Activated CD8-positive, alpha-beta memory T cell treated with anti-CD3 and anti-CD28 coated beads for 1 hour (primary cell): ENCODE results near the gene HGFAC.
"Not testable (repeated sequence)": the region's sequence is repeated elsewhere in the genome, so short reads cannot be mapped to it uniquely, and the experiment has no call there.

ENCODE experiments used
- DNase-seq, 2 donors: peaks; one replicate each; pipeline ENCODE4 v3.0.0-alpha.2; 2020; ENCODE audit warnings: low read depth in 1 of 2; ENCODE audit errors: extremely low read depth in 1 of 2

The HGFAC gene

DNA sequence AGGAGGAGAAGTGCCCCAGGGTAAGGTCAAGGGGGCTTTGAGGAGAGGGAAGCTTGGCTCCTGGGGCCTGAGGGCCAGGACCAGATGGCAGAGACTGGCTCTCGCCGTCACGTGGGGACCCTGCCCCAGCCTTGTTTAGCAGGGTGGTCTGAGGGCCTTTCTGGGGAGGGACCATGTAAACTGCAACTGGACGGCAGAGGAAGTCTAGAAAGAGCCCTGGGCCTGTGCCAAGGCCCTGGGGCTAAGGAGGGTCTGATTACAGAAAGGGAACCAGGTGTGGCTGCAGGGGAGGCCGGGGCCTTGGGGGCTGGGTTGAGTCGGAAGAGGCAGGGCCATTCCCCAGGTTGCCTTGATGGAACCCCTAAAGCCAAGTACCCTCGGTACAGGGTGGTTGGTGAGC is 1.8 kb upstream of the HGFAC start:
- DNase-seq = no peak

DNA sequence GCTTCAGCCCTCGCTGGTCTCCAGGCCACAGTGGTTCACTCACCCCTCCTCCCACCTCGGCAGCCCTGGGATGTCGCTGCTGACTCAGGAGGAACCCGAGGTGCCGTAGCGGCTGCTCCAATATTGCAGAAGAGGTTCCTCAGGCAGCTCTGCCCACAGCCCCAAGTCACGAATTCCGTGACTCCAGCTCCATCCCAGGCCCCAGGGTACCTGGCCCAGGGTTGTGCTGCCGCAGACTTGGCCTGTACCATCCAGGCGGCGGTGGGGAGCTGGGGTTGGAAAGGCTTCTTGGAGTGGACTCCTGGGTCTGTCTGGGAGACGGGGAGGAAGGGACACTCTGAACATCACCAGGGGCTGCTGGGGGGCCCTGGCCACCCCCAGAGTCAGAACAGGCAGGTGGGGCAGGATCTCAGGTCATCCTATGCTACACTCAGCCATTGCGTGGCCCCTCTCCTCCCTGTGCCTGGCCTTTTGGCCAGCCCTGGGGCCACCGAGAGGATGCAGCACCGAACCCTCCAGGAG is 728 bp upstream of the HGFAC start:
- no peak for DNase-seq

DNA sequence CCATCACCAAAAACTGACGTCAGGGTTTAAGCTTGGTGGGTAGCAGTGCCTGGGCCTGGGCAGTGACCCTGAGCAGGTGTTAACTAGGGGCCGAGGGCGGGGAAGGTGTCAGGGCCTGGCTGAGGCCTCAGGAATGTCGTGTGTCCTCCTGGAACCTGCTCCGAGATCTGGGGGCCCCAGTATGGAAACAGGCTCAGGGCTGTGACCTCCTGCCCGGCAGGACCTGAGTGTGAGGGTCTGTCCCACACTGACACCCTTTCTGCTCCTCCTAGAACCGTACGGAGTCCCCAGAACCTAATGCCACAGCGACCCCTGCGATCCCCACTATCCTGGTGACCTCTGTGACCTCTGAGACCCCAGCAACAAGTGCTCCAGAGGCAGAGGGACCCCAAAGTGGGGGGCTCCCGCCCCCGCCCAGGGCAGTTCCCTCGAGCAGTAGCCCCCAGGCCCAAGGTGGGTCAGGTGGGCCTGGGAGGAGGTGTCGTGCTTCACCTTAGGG is 741 bp downstream of the HGFAC start:
- DNase-seq = no peak

DNA sequence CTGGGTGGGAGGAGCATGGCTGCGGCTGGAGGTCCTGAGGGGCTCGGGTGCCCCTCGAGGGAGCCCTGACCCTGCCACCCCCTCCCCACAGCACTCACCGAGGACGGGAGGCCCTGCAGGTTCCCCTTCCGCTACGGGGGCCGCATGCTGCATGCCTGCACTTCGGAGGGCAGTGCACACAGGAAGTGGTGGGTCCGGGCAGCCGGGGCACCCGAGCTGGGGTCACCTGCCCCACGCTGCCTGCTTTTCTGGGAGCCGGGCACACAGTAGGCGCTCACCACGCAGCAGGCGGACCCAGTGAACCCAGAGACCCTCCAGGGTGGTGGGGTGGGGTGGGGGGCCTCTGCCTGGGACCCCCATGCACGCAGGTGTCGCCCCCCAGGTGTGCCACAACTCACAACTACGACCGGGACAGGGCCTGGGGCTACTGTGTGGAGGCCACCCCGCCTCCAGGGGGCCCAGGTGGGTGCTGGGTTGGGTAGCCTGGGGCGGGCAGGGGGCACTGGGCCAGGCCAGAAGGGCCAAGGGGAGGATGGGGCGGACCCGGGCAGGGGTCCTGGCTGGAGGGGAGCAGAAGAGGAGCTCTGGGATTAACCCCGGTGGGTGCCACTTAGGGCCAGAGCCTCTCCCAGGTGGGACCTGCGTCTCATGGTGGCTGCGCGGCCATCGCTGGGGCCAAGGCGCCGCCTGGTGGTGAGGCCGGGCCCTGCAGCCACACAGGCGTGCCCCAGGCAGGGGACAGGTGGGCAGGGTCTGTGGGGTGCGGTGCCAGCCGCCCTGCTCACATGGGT is 1.4 kb downstream of the HGFAC start:
- DNase-seq = peak; percentile 16 to 51

DNA sequence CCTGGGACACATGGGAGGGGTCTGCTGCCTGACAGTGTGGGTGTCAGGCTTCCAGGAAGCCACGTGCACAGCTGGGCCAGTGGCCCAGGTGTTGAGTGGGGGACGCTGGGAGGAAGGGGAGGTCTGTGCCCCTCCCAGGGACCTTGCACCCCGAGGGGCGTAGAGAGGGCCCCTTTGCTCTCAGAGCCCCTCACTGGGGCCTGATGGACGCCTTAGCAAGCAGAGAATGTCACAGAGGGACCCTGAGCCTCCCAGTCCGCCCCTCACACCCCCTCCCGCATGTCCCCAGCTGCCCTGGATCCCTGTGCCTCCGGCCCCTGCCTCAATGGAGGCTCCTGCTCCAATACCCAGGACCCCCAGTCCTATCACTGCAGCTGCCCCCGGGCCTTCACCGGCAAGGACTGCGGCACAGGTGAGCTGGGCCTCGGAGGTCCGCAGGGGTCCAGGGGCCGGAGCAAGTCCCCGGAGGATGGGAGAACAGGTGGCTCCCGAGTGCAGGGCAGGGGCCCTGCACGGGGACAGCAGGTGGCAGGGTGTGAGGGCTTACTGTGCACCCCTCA is 2.1 kb downstream of the HGFAC start:
- DNase-seq = no peak

DNA sequence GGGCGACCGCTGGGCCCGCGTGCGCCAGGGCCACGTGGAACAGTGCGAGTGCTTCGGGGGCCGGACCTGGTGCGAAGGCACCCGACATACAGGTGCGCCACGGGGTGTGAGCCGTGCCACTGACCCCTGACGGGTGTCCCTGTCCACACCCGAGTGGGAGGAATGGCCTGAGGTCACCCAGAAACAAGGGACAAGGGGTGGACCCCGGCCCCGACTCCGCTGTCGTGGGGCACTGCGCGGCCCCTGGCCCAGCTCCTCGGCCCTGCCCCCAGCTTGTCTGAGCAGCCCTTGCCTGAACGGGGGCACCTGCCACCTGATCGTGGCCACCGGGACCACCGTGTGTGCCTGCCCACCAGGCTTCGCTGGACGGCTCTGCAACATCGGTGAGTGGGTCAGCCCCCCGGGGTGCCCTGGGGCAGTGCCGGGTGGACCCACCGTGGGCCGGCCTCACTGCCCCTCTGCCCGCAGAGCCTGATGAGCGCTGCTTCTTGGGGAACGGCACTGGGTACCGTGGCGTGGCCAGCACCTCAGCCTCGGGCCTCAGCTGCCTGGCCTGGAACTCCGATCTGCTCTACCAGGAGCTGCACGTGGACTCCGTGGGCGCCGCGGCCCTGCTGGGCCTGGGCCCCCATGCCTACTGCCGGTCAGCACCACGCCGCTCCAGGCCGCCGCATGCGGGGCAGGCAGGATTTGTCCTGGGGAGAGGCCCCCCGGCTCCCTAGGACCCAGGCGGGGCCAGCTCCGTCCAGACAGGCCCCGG is 2.8 kb downstream of the HGFAC start:
- DNase-seq = no peak

DNA sequence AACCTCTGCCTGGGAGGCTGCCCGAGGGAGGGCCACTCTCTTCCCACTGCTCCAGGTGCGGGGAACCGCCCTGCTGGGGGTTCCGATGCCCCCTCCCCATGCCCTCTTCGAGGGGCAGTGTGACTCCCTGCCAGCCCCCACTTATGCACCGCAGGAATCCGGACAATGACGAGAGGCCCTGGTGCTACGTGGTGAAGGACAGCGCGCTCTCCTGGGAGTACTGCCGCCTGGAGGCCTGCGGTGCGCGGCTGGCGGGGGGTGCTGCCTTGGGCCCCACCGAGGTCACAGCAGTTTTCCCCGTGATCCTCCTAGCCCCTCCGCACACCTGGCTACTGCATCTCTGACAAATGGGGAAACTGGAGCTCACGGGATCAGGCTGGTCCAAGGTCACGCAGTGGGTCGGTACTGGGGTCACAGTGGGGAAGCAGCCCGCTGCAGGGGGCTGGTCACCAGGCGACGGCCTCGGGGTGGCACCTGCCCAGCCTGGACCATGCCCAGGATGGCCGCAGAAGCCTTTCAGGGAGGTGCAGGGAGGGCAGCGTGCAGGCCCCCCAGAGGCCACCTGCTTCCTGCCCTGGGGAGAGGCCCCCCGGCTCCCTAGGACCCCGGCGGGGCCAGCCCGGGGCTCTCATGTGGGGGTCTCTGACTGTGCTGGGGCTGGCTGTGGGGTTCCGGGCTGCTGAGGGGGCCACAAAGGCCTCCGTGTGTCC is 3.5 kb downstream of the HGFAC start:
- no peak for DNase-seq

DNA sequence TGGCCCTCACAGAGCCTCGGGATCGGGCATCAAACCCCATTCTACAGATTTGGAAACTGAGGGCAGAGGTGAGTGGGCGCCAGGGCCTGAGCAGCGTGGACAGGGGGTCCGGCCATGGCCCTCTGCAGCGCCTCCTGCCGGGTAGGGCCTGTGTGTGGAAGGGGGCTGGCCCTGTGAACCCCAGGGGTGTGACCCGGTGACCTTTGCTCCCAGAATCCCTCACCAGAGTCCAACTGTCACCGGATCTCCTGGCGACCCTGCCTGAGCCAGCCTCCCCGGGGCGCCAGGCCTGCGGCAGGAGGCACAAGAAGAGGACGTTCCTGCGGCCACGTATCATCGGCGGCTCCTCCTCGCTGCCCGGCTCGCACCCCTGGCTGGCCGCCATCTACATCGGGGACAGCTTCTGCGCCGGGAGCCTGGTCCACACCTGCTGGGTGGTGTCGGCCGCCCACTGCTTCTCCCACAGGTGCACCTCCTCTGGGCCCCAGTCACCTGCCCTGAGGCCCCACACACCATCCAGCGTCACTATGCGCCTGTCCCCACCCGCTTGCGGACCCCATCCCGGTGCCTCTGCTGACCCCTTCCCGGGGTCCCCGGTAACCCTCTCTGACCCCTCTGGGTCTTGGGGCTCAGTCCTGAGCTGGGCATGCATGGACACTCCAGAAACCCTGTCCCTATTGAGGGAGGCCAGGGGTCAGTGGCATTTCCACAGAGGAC is 4.2 kb downstream of the HGFAC start:
- DNase-seq = no peak

DNA sequence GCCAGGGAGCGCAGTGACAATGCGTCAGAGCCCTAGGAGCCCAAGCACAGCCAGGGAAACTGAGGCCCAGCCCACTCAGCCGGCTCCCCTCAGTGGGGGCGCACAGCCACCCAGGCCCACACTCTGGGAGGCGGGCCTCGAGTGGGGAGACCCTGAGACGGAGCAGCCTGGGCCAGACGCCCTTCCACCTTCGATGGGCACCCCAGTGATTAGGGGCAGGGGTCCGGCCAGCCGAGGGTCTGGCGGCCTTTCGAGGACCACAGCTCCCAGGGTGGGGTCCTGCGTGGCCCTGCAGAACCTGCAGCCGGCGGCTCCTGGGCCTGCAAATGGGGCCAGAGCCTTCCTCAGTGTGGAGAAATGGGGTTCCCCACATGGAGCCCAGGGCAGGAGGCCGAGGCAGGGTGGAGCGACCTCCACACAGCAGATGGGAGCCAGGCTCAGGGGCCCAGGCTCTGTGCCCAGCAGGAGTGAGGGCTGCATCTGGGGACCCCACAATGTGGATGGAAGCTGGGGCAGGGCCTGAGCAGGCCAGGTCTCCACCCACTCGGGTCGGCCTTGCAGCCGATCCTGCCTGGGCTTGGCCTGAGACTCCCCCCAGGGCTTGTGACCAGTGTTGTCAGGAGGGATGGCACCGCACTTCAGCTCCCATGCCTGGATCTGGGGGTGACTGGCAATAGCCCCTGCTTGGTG is 5.0 kb downstream of the HGFAC start:
- no peak for DNase-seq

DNA sequence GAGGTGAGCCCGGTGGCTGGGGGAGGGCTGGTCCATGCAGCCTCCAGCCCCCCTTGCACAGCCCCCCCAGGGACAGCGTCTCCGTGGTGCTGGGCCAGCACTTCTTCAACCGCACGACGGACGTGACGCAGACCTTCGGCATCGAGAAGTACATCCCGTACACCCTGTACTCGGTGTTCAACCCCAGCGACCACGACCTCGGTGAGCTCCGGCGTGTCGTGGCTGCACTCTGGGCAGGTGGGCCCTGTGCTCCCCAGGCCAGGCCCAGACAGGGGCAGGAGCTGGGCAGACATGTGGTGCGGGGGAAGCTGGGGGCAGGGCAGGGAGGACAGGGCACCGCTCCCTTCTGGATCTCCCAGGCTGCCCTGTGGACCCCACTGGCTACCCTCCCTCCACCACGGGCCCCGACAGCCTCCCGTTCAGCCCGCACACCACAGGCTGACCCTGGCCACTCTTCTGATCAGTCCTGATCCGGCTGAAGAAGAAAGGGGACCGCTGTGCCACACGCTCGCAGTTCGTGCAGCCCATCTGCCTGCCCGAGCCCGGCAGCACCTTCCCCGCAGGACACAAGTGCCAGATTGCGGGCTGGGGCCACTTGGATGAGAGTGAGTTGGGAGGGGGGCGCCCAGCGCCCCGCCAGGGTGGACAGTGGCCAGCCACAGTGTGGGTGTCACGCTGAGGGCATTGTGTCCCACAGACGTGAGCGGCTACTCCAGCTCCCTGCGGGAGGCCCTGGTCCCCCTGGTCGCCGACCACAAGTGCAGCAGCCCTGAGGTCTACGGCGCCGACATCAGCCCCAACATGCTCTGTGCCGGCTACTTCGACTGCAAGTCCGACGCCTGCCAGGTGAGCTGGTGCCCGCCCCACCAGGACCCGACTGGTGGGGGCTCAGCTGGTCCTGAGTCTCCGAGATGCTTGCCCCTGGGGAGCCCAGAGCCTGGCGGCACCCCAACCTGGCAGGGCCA is 5.9 kb downstream of the HGFAC start:
- DNase-seq = no peak

DNA sequence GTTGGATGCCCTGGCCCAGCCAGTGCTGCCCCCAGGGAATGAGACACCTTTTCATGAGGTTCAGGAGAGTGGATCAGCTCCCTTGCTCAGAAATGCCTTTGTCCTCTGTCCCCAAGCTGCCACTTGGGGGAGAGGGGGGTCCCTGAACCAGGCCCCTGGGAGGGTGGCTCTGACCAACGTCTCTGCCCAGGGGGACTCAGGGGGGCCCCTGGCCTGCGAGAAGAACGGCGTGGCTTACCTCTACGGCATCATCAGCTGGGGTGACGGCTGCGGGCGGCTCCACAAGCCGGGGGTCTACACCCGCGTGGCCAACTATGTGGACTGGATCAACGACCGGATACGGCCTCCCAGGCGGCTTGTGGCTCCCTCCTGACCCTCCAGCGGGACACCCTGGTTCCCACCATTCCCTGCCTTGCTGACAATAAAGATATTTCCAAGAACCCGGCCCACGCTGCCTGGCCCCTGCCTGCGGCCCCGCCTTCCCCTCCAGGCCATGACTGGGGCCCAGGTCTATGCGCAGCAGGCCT is 7.3 kb downstream of the HGFAC start:
- no peak for DNase-seq

DNA sequence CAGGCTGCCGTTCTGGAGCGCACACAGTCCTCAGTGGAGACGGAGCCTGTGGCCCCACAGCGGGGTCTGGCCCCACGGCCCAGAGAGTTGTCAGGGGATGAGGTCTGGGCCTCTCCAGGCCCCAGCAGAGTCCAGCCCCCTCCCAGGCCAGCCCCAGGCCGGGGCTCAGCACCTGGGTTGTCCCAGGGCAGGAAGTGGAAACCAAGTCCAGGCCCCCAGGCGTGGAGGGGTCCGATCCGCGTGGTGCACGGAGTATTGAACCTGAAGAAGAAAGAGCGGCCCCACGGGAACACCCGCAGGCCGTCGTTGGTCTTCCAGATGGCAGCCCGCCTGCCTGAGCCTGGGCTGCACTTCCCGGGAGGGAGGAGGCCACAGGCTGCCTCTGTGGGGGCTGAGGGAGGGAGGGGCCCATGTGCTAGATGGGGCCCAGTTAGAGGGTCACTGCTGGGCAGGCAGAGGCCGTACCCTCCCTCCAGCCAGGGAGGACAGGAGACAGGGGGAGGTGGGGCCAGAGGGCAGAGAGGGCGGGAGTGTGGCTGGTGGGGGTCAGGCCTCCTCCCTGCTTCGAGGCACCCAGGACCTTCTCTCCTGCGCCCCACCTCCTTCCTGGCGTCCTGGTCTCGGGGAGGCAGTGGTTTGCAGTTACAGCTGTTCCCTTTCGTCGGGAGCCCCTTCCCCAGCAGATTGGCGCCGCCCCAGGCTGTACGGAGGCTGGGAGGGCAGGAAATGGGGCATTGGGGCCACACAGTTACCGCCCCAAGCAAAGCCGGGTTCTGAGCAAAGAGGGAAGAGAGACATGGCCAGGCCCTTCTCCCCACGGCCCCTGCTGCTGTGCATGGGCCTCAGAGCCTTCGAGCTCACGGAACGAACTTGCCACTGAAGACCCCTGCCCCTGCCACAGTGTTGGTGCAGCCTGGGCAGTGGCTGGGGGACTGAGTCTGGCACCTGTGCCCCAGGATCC is 8.1 kb downstream of the HGFAC start:
- DNase-seq = no peak

DNA sequence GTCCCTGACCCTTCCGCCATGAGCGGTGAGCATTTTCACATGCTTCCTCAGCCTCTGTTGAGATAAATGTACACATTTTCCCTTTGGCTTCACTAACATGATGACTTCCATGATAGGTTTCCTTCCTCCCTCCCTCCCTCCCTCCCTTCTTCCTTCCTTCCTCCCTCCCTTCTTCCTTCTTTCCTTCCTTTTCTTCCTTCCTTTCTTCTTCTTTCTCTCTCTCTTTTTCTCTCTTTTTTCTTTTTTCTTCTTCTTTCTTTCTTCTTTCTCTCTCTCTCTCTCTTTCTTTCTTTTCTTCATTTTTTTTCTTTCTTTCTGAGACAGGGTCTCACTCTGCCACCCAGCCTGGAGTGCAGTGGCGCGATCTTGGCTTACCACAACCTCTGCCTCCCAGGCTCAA is 8.9 kb downstream of the HGFAC start:
- DNase-seq = no peak

DNA sequence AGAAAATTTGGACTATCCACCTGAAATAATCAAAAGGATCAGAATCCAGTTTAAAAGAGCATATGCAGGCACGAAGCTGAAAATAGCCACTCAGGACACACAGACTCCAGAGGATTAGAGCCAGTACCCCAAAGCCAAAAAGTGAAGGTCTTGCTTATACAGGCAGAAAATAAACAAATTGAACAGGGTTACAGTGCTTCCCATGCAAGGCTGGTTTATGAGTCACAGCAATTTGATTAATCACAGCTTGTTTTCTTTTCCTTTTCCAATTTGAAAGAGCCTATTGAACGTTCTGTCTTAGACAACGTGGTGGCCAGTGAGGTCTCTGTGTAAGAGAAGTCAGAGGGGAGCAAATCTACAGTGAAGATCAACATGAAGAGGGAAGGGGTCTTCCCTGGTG is 10.2 kb downstream of the HGFAC start:
- DNase-seq = no peak

DNA sequence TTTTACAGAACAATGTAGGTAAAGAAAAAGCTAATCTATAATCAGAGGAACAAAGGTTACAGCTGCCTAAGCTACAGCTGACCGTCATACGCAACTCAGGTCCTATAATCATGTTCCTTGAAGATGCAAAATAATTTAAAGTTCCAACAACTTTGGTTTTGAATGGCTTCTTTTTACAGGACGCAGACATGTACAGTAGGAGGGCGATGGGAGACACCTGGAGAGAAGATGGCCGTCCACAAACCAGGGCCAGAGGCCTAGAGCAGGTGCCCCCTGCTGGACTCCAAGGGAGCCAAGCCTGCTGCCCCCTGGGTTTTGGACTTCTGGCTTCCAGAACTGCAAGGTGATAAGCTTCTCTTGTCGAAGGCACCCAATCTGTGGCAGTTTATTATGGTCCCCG is 10.6 kb downstream of the HGFAC start:
- no peak for DNase-seq

DNA sequence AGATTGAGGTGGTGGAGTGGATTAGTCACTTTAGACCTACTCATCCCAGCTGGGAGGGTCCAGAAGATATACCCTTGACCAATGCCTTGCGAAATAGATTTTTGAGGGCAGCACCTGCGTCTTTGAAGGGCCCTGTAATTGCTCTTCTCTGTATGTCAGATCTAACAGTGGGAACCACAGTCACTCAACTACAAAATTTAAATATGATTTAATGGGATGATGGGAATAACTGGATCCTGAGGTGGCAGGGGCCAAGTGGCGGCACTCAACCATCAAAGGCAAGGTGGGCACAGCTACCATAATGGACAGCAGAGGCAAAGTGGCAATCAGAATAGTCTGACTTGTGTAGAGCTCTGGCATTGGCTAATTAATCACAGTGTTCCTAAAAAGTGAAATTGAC is 13.8 kb downstream of the HGFAC start:
- not testable (repeated sequence) for DNase-seq

DNA sequence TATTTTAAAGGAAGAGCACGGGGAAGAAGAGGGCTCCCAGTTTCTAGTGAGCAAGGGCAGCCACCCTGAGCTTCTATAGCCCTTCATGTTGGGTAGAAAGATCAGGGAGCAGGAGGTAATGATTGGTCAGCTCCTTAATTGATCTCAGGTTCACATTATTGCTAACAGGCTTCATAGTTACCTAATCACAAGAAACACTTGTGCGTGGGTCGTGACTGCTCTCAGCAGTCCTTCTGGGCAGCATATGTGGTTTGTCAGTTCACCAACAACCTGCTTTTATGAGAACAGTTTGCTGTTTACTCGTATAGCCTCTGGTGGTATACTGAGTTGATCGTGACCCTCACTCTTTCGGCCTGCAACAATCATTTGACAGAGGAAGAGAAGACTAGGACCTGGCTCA is 16.6 kb downstream of the HGFAC start:
- DNase-seq = no peak
